ENCODE results near the gene ADPGK.

ADPGK gene

GRCh38 chr15:72790302-72790910 lies 6.8 kb upstream of the ADPGK start:
- peak; percentile 20 for DNase-seq (ENCODE audit: low read depth)

DNA sequence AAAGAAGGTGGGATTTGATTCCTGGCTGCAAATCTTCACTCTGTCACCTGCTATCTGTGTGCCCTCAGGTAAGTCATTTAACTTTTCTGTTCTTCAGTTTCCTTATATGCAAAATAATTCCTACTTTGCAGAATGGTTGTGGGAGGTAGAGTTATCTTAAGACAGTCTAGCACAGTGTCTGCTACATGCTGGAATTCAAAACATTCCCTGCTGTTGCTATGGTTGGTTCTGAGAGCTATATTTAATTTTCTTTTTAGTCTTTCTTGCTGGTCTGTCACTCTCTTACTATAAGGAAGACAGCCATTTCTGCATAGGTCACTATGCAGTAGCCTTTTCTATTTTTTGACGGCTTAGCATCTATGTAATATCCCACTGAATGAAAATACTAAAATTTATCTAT lies 4.0 kb upstream of the ADPGK start:
- DNase-seq (ENCODE audit: low read depth) = no peak

- no peak for DNase-seq (ENCODE audit: low read depth)
Measured at GRCh38 chr15:72786676-72787345, 3.3 kb upstream of the ADPGK start.

- no peak for DNase-seq (ENCODE audit: low read depth)
Measured at GRCh38 chr15:72786242-72786641, 2.7 kb upstream of the ADPGK start.

DNA sequence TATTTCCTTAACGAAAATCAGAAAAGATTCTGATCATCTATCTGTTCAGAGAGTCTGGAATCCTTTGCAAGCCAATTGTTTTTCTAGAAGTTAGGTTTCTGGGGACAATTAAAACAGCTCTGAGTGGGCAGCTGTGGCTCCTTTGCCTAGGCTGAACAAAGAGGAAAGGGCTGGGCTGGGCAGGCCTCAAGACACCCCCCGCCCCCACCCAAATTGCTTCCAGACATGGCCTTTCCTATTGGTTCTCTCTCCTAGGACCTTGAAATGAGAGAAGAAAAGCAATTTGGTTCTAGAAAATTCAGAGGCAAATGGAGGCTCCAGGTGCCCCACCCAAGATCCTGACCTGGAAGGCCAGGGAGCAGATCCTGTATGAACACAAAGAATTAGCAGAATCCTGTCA lies 2.3 kb upstream of the ADPGK start:
- DNase-seq (ENCODE audit: low read depth) = no peak

- peak; percentile 28 for DNase-seq (ENCODE audit: low read depth)
Measured at GRCh38 chr15:72785432-72785831, 1.9 kb upstream of the ADPGK start.

DNA sequence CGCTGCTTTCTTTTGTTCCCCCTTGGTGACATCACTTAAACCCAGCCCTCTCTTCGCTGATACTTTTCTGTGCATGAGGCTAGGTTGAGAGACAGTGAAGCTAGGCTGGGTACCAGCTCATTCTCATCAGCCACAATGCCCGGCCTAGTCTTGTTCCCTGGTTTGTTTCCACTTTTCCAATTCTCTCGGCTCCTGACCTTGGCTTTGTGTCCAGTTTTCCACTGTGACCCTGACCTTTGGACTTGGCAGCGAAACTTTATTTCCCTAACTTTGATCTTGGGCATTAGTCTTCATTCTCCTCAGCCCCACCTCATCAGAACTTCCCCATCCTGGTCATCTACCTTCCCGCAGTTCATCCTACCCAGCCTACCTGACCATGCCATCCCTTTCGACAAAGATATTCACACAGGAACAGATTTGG lies 908 bp upstream of the ADPGK start:
- no peak for DNase-seq (ENCODE audit: low read depth)

GRCh38 chr15:72783004-72783639 lies 436 bp downstream of the ADPGK start:
- DNase-seq (ENCODE audit: low read depth) = no peak

GRCh38 chr15:72782274-72783003 lies 1.1 kb downstream of the ADPGK start:
- no peak for DNase-seq (ENCODE audit: low read depth)

DNA sequence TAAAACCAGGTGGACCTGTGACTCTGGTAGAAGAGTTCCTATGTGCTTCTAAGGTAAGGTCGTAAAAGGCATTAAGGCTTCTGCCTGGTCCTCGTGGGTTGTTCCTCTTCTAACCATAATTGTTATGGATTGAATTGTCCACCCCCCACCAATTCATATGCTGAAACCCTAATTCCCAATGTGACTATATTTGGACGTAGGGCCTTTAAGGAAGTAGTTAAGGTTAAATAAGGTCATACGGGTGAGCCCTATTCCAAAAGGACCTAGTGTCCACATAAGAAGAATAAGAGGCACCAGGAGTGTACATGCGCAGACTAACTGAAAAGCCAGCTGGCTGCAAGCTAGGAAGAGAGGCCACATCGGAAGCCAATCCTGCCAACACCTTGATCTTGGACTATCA lies 1.9 kb downstream of the ADPGK start:
- no peak for DNase-seq (ENCODE audit: low read depth)

DNA sequence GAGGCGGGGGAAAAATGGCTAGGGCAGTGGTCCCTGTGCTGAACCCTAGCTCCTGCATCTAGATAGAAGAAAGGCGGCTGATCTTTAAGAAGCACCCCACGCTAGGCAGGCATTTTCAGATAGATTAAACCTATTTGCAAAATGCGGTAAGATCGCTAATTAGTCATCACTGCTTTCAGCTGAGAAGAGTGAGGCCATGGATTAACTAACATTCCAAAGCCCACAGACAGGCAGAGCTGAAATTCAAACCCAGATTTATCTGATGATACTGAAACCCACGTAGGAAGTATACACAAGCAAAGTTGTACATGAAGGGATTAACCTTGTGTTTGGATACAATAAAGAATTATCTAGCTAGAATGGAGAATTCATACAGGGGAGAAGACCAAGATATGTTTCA lies 4.8 kb downstream of the ADPGK start:
- peak; percentile 41 for DNase-seq (ENCODE audit: low read depth)

DNA sequence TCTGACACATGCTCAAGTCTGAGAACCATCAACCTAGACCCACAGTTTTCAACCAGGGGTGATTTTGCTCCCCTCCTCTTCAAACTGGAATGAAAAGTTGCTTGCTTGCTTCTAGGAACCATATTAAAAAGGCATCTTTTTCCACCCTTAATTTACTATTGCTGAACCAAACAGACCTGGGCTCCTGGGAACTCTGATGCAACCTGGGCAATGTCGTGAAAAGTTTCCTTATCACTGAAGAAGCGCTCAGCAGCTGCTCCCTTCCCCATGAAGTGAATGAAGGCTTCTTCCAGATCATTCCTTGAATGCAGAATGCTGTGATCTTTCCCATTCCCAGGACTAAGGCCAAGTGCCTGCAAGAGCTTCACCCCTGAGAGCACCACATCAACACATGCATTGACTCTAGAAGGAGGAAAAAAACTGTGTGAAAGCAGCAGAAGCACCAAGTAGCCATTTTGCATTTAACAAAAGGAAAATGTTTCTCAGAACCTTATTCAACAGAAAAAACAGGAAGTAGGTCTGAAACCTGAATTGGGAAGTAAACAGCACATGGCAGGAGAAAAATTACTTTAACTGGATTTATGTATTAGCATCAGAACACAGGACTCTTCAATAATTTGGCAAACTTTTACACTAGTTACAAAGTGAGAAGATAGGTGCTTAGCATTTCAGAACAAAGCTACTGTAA lies 8.7 kb downstream of the ADPGK start:
- no peak for DNase-seq (ENCODE audit: low read depth)

DNA sequence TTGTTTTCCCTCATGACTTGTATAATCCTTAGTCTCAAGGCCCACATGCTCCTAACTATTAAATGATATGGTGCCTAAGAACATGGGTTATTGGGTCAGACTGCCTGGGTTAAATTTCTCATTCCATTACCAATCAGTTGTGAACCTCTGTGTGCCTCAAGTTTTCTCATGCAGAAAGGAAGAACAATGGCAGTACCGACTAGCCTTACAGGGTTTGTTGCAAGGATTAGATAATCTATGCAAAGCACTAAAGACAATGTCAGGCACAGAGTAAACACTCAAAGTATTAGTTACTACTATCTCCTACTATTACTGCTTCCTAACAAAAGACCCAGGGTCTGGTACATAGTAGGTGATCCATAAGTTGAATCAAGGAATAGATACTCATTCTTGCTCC lies 12.2 kb downstream of the ADPGK start:
- no peak for DNase-seq (ENCODE audit: low read depth)

DNA sequence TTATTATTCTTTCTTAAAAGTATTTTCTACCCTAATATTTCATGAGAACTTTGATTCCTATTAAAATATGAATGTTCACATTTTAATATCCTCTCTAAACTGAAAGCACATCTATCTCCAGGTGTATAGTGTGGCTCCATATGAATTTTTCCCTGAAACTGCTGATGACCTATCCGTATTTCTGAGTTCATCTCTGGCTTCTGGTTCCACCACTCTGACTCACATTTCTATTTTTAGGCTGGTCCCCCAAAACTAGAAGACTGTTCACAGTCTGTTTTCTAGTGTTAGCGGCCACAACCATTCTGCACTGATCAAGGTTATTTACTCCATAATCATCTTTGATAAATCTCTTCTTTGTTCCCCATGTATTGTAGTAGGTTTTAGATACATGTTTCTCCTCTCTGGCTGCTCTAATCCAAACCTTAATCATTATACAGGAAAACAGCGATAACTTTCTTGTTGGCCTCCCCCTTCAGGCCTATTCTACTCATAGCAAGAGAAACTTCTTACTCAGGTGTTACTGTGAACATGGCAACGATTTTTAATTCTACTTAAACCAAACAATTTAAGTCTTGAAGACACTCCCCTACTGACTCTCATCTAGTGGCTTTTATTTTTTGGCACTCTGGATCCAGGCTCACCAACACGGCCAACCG lies 12.8 kb downstream of the ADPGK start:
- DNase-seq (ENCODE audit: low read depth) = no peak

DNA sequence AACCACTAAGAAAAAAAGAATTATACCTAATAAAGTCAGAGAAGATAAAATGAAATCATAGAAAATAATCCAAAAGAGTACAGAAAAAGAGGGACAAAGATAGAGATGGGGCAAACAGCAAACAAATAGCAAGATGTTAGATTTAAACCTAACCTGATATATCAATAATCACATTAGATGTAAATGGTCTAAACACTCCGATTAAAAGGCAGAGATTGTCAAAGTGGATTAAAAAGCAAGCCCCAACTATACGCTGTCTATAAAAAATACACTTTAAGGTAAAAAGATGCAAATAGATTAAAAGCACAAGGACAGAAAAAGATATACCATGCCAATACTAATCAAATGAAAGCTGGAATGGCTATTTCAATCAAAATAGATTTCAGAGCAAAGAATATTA lies 16.8 kb downstream of the ADPGK start:
- DNase-seq (ENCODE audit: low read depth) = no peak

GRCh38 chr15:72766025-72766424 lies 17.5 kb downstream of the ADPGK start:
- no peak for DNase-seq (ENCODE audit: low read depth)

- no peak for DNase-seq (ENCODE audit: low read depth)
Measured at GRCh38 chr15:72764656-72765055, 18.9 kb downstream of the ADPGK start.

- no peak for DNase-seq (ENCODE audit: low read depth)
Measured at GRCh38 chr15:72760590-72761260, 22.8 kb downstream of the ADPGK start.

- DNase-seq (ENCODE audit: low read depth) = peak; percentile 89
Measured at GRCh38 chr15:72758182-72758581, 25.4 kb downstream of the ADPGK start.

- no peak for DNase-seq (ENCODE audit: low read depth)
Measured at GRCh38 chr15:72754096-72754495, 29.5 kb downstream of the ADPGK start.

GRCh38 chr15:72751751-72752455 lies 31.7 kb downstream of the ADPGK start:
- no peak for DNase-seq (ENCODE audit: low read depth)

All from non-pigmented ciliary epithelial cell (primary cell).